Lower leg skin (tissue), 4 donors: ENCODE data around the gene TOP1. TPM values are rescaled to one million over a fixed set of nuclear protein-coding genes. Genes with fewer than 3 reads are reported as not detected.
"Not testable (repeated sequence)": the region's sequence is repeated elsewhere in the genome, so short reads cannot be mapped to it uniquely, and the experiment has no call there.

Experiments used
- DNase-seq, 2 donors: peaks; one replicate each; pipeline ENCODE4 v3.0.0-alpha.2; 2019; ENCODE audit warnings: low spot score in 2 of 2
- H3K4me3 ChIP-seq: fragments of 200-600 bp; sonication (generic); 2 replicates; pipeline ENCODE4 v1.5.1; 2017; ENCODE audit warnings: mild to moderate bottlenecking, low read depth; ENCODE audit not compliant: poor library complexity, severe bottlenecking
- CTCF ChIP-seq, 3 donors: fragments of 450-650 bp; IDR thresholded peaks; one replicate each; pipeline ENCODE4 v1.5.1; 2016; ENCODE audit warnings: antibody characterized with exemption in 3 of 3, mild to moderate bottlenecking in 3 of 3, moderate library complexity in 2 of 3
- POLR2A ChIP-seq, 2 donors: fragments of 450-650 bp; IDR thresholded peaks; one replicate each; pipeline ENCODE4 v1.6.1; 2016 to 2017; ENCODE audit warnings: antibody characterized with exemption in 2 of 2, mild to moderate bottlenecking in 1 of 2, moderate library complexity in 1 of 2
- WGBS, 2 donors: methylation state at CpG; one replicate each; pipeline ENCODE4 v1.1.5; 2018; 5-methylcytosine and 5-hydroxymethylcytosine counted together
- intact Hi-C: fragments of 100-400 bp; cut with DNase I; formaldehyde crosslinking; loops from one replicate; pipeline ENCODE4 v1.15.0; 2023; ENCODE audit warnings: low total_unique reads
- total RNA-seq, 4 donors: library from RNA; depleted of rRNA; stranded (reverse); fragments of >200 nt; gene quantifications; one replicate each; pipeline ENCODE4 v1.1.0, GENCODE V29; 2016

Gene TOP1
- total RNA-seq, 4 donors from 2014 or later: 29.8 to 37.1 (median 31.9) TPM

GRCh38 chr20:41108531-41108930 is 79.9 kb downstream of the TOP1 start:
- H3K4me3 ChIP-seq: no peak overlapping the region
- intact Hi-C loops: no loop called here
- no peak for TF ChIP-seq POLR2A (IDR thresholded peaks at IDR 0.05)
- TF ChIP-seq CTCF (IDR thresholded peaks at IDR 0.05): no peak
- 90 to 100% methylated on average over 1 of the region's 1 CpG for WGBS, 2 donors
- no peak for DNase-seq

- no peak for TF ChIP-seq POLR2A (IDR thresholded peaks at IDR 0.05)
- TF ChIP-seq CTCF (IDR thresholded peaks at IDR 0.05): no peak
Observed at GRCh38 chr20:41110012-41110411, 81.4 kb downstream of the TOP1 start.

GRCh38 chr20:41110930-41111577 is 82.4 kb downstream of the TOP1 start:
- no peak for DNase-seq
- WGBS, 2 donors: 85 to 90% methylated on average over 5 of the region's 5 CpGs
- H3K4me3 ChIP-seq: no peak overlapping the region
- intact Hi-C loops: no loop called here
- no peak for TF ChIP-seq POLR2A (IDR thresholded peaks at IDR 0.05)
- TF ChIP-seq CTCF (IDR thresholded peaks at IDR 0.05): no peak

More at GRCh38 chr20:41110012-41110411, 81.4 kb downstream of the TOP1 start:
- DNase-seq: no peak
- H3K4me3 ChIP-seq: no peak overlapping the region
- WGBS, 2 donors: 97 to 98% methylated on average over 11 of the region's 11 CpGs
- intact Hi-C loops: no loop called here

- DNase-seq: no peak
- no peak for TF ChIP-seq CTCF (IDR thresholded peaks at IDR 0.05)
- TF ChIP-seq POLR2A (IDR thresholded peaks at IDR 0.05): no peak
- WGBS, 2 donors: 88 to 92% methylated on average over 5 of the region's 5 CpGs
- H3K4me3 ChIP-seq: no peak overlapping the region
- intact Hi-C loops: no loop called here
Observed at GRCh38 chr20:41111578-41111951, 82.9 kb downstream of the TOP1 start.

- DNase-seq: no peak
- TF ChIP-seq CTCF (IDR thresholded peaks at IDR 0.05): no peak
- no peak for TF ChIP-seq POLR2A (IDR thresholded peaks at IDR 0.05)
- WGBS, 2 donors: 89 to 92% methylated on average over 6 of the region's 6 CpGs
- intact Hi-C loops: no loop called here
- no peak overlapping the region for H3K4me3 ChIP-seq
Observed at GRCh38 chr20:41116282-41116956, 87.8 kb downstream of the TOP1 start.

GRCh38 chr20:41118159-41118558 is 89.5 kb downstream of the TOP1 start:
- H3K4me3 ChIP-seq, intact Hi-C loops, DNase-seq: not testable (repeated sequence)
- 79 to 81% methylated on average over 6 of the region's 6 CpGs for WGBS, 2 donors
